GM18511 (cell line): Measurements from ENCODE around the gene CX3CL1.
"Not testable (repeated sequence)": the region's sequence is repeated elsewhere in the genome, so short reads cannot be mapped to it uniquely, and the experiment has no call there.

Experiments used
- ATAC-seq: cut with Tn5 transposase; IDR thresholded peaks from one replicate; pipeline ENCODE4 v1.9.1; 2021; ENCODE audit warnings: mild to moderate bottlenecking, moderate library complexity; ENCODE audit not compliant: unreplicated experiment

CX3CL1 gene

DNA sequence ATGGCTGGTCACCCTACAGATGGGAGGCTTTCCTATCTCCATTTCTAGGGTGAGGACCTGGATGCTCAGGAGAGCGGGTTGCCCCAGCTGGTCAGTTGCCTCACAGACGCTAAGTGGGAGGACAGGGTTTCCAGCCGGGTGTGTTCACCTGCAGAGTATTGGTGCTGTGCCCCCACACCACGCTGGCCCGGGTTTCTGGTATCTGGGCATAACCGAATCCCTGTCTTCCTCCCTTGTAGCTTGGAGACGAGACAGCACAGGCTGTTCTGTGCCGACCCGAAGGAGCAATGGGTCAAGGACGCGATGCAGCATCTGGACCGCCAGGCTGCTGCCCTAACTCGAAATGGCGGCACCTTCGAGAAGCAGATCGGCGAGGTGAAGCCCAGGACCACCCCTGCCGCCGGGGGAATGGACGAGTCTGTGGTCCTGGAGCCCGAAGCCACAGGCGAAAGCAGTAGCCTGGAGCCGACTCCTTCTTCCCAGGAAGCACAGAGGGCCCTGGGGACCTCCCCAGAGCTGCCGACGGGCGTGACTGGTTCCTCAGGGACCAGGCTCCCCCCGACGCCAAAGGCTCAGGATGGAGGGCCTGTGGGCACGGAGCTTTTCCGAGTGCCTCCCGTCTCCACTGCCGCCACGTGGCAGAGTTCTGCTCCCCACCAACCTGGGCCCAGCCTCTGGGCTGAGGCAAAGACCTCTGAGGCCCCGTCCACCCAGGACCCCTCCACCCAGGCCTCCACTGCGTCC, 9.7 kb downstream of the CX3CL1 start:
- no peak for ATAC-seq

DNA sequence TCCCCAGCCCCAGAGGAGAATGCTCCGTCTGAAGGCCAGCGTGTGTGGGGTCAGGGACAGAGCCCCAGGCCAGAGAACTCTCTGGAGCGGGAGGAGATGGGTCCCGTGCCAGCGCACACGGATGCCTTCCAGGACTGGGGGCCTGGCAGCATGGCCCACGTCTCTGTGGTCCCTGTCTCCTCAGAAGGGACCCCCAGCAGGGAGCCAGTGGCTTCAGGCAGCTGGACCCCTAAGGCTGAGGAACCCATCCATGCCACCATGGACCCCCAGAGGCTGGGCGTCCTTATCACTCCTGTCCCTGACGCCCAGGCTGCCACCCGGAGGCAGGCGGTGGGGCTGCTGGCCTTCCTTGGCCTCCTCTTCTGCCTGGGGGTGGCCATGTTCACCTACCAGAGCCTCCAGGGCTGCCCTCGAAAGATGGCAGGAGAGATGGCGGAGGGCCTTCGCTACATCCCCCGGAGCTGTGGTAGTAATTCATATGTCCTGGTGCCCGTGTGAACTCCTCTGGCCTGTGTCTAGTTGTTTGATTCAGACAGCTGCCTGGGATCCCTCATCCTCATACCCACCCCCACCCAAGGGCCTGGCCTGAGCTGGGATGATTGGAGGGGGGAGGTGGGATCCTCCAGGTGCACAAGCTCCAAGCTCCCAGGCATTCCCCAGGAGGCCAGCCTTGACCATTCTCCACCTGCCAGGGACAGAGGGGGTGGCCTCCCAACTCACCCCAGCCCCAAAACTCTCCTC, 10.4 kb downstream of the CX3CL1 start:
- ATAC-seq: no peak

DNA sequence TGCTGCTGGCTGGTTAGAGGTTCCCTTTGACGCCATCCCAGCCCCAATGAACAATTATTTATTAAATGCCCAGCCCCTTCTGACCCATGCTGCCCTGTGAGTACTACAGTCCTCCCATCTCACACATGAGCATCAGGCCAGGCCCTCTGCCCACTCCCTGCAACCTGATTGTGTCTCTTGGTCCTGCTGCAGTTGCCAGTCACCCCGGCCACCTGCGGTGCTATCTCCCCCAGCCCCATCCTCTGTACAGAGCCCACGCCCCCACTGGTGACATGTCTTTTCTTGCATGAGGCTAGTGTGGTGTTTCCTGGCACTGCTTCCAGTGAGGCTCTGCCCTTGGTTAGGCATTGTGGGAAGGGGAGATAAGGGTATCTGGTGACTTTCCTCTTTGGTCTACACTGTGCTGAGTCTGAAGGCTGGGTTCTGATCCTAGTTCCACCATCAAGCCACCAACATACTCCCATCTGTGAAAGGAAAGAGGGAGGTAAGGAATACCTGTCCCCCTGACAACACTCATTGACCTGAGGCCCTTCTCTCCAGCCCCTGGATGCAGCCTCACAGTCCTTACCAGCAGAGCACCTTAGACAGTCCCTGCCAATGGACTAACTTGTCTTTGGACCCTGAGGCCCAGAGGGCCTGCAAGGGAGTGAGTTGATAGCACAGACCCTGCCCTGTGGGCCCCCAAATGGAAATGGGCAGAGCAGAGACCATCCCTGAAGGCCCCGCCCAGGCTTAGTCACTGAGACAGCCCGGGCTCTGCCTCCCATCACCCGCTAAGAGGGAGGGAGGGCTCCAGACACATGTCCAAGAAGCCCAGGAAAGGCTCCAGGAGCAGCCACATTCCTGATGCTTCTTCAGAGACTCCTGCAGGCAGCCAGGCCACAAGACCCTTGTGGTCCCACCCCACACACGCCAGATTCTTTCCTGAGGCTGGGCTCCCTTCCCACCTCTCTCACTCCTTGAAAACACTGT, 11.3 kb downstream of the CX3CL1 start:
- ATAC-seq: no peak

DNA sequence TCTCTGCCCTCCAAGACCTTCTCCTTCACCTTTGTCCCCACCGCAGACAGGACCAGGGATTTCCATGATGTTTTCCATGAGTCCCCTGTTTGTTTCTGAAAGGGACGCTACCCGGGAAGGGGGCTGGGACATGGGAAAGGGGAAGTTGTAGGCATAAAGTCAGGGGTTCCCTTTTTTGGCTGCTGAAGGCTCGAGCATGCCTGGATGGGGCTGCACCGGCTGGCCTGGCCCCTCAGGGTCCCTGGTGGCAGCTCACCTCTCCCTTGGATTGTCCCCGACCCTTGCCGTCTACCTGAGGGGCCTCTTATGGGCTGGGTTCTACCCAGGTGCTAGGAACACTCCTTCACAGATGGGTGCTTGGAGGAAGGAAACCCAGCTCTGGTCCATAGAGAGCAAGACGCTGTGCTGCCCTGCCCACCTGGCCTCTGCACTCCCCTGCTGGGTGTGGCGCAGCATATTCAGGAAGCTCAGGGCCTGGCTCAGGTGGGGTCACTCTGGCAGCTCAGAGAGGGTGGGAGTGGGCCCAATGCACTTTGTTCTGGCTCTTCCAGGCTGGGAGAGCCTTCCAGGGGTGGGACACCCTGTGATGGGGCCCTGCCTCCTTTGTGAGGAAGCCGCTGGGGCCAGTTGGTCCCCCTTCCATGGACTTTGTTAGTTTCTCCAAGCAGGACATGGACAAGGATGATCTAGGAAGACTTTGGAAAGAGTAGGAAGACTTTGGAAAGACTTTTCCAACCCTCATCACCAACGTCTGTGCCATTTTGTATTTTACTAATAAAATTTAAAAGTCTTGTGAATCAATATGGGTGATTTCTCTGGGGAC, 12.2 kb downstream of the CX3CL1 start:
- no peak for ATAC-seq

DNA sequence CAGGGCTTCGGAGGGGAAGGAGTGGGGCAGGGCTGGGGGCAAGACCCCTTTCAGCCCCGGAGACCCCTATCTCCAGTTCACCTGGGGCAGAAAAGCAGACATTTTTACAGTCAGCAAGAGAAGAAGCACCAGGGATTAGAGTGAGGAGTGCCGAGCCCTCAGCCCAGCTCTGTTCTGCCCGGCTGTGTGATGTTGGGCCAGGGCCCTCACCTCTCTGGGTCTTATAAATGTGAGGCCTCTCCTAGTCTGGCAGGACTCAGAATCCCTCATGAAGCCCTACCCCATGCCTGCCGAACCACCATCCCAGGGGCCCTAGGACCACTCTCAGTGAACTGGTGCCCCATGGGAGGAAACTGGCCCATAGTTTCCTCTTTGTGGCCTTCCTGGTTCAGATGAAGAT, 12.8 kb downstream of the CX3CL1 start:
- no peak for ATAC-seq

- ATAC-seq: no peak
Observed at GRCh38 chr16:57386381-57386951, 14.2 kb downstream of the CX3CL1 start.

DNA sequence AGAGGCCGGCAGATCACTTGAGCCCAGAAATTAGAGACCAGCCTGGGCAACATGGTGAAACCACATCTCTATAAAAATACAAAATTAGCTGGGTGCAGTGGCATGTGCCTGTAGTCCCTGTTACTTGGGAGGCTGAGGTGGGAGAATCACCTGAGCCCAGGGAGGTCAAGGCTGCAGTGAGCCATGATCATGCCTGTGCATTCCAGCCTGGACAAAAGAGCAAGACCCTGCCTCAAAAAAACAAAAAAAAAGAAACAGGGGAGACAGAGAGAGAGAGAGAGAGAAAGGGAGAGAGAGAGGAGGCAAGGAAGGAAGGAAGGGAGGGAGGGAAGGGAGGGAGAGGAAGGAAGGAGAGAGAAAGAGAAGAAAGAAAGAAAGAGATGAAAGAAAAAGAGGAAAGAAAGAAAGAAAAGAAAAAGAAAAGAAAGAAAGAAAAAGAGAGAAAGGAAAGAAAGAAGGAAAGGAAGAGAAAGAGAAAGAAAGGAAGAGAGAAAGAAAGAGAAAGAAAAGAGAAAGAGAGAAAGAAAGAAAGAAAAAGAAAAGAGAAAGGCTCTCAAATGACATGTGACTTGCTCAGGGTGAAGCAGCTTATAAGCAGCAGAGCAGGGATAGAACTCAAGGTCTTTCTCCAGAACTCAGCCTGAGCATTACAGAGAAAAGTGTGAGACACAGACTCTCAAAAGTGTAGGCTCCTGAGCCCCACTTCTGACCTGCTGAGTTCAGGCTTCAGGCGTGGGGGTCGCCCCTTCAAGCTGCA, 15.5 kb downstream of the CX3CL1 start:
- no peak for ATAC-seq

DNA sequence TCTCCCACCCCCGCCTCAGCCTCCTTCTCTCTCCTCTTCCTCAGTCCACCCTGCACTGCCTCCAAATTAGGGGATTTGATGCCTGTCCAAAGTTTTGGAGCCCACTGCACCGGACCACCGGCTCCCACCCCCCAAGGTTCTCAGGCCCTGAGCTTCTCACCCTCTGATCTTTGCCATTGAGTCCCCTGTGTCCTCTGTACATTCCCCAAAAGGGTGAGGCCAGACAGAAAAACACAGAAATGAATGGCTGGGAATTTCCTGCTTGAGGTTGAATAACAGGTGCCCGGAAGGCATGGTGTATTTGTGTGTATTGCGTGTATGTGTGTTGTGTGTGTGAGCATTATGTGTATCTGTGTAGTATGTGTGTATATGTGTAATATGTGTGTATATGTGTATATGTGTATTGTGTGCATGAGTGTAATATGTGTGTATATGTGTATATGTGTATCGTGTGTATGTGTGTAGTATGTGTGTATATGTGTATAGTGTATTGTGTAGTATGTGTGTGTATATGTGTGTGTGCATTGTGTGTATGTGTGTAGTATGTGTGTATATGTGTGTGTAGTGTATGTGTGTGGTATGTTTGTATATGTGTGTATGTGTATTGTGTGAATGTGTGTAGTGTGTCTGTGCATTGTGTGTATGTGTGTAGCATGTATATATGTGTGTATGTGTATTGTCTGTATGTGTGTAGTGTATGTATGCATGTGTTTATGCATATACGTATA, 16.2 kb downstream of the CX3CL1 start:
- ATAC-seq: no peak

GRCh38 chr16:57389087-57389468, 16.8 kb downstream of the CX3CL1 start:
- no peak for ATAC-seq

GRCh38 chr16:57390636-57391295, 18.5 kb downstream of the CX3CL1 start:
- no peak for ATAC-seq

GRCh38 chr16:57391300-57391699, 19.0 kb downstream of the CX3CL1 start:
- no peak for ATAC-seq

DNA sequence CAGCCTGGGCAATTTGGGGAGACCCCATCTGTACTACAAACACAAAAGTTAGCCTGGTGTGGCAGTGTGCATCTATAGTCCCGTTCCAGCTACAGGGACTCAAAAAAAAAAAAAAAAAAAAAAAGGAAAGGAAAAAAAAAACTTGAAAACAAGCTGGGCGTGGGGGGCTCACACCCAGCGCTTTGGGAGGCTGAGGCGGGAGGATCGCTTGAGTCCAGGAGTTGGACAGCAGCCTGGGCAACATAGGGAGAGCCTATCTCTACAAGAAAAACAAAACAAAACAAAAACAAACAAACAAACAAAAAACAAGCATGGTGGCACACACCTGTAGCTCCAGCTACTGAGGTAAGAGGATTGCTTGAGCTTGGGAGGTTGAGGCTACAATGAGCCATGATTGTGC, 19.4 kb downstream of the CX3CL1 start:
- no peak for ATAC-seq

DNA sequence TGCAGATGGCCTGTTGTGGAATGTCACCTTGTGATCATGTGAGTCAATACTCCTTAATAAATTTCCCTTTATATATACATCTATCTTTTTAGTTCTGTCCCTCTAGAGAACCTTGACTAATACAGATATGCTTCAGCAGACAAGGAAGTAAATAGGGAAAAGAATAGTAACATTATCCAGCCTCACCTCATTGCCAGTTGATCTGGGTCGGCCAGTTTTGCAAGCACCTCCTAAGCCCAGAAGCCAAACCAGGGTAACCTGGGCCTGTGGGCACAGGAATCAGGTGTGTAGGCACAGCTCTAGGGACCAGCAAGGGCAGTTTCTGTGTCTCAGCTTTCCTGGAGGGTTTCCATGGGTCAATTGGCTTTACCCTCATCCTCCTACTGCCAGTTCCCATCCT, 20.4 kb downstream of the CX3CL1 start:
- no peak for ATAC-seq

DNA sequence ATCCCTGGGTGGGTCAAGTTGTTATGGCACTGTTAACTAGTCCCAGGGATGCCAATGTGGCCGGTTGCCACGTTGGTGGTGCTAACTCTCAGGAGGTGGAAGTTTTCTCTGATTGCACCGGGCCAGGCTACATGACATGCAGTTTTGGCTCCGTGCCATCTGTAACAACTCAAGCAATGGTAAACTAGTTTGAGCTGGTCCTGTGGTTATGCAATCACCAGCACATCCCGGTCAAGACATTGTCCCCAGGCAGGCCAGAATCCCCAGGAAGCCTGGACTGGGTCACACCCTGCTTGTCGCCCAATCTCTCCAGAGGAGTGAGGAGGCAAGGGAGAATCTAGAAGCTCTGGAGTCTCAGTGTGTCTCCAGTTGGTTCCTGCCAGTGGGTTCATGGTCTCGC, 22.2 kb downstream of the CX3CL1 start:
- no peak for ATAC-seq

- ATAC-seq: no peak
Observed at GRCh38 chr16:57395026-57395425, 22.7 kb downstream of the CX3CL1 start.

GRCh38 chr16:57396786-57397185, 24.5 kb downstream of the CX3CL1 start:
- no peak for ATAC-seq

DNA sequence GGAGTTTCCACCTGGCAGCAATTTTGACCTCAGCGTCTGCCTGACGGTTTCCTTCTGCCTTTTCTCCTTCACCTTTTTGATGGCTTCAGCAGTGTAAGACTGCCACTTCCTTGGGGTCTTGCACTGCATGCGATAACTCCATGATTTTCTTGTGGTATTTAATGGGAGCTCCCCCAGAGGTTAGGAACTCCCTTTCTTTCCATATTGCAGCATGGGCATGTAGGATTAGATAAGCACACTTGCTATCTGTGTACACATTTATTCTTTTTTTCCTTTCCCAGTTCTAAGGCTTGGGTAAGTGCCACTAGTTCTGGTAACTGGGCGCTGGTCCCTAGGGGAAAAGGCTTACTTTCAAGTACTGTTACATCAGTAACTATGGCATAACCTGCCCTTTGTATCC, 25.2 kb downstream of the CX3CL1 start:
- ATAC-seq: not testable (repeated sequence)

DNA sequence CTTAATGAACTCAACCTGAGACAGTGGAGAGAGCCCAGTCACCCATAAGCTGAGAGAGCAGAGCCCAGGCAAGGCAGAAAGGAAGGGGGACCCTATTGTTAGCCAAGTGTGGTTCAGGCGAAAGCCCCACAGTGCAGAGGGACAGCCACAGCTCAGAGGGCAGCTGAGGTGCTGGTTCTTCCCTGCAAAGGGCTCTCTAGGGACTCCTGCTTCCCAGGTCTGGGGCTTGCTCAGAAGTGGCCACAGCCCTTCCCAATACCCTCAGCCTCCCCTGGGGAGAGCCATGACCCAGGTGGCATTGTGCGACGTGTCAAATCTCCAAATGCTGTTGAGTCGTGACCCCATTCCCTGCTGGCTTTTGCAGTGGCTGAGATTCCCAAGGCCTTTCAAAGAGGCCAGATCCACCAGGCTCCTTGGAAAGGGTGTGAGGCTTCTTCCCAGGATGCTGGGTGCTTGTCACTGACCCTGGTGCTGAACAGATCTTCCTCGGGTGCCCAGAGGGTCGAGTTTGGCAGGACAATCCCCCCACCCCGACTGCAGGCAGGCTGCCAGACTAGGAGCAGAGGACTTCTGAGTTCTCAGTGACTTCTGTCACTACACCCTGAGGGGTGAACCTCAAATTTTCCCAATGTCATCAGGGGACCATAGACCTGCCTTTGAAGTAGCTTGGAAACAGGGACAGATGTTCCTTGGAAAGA, 29.8 kb downstream of the CX3CL1 start:
- no peak for ATAC-seq
